ENCODE measurements around the gene PDE4D.

DNA sequence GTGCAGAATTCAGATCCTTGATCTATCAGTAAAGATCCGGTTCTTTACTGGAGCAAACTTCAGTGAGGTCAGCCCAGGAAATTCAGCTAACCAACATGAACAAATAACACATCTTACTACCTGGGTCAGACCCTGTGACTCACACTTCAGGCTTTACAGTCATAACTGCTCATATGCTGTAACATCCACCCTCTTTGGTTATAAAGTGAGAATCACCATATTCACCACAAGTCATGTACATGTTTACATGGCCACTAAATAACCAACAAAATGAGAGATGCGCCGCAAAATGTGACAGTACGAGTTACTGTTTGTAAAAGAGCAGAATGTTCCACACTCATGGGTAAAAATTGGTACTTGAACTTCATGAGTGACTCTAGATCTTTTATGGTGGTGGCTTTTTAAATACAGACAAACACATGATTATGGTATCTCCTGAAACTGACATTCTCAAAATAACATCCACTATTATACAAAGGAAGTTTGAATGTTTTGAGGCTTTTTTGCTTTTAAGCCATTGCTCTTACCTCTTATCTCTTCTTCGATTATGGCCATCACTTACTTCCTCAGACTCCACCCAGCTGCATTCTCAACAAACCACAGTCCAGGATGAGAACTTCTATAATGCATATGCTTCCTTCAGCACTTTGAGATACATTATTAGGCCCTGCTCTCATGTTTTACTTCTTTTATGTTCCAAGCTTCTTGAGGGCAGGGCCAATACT is 794.1 kb downstream of the PDE4D start:
- TF ChIP-seq FOXP2 (optimal IDR thresholded peaks at IDR 0.05; ENCODE audit: borderline replicate concordance, extremely low read depth, extremely low read length, insufficient read depth): no peak
- no peak; the same call in 1 of the 2 replicates for TF ChIP-seq POLR2AphosphoS5 (IDR thresholded peaks at IDR 0.05; ENCODE audit: low read depth, low read length)
- TF ChIP-seq TAF1 (IDR thresholded peaks at IDR 0.05; ENCODE audit: borderline replicate concordance, insufficient read depth, low read length): no peak
